Measurements from ENCODE around the gene GOLGA2.
A peak's percentile ranks its signal among the peaks of the same experiment; 100 is the strongest.

GOLGA2 gene

GRCh38 chr9:128275198-128276007, at the start of gene GOLGA2:
Gene GOLGA2 (minus strand): TSS chr9:128276007. CDS start chr9:128275976, 31 bp downstream.
- peak within 1 kb of the TSS; percentile 87 for H3K4me3 ChIP-seq (ENCODE audit: low read depth, low read length)
- no peak for DNase-seq (ENCODE audit: low read depth)
- no peak for TF ChIP-seq CTCF (IDR thresholded peaks at IDR 0.05; ENCODE audit: control insufficient read depth, extremely low read depth, insufficient read depth)

GRCh38 chr9:128324401-128324800, 48.6 kb upstream of the GOLGA2 start:
- TF ChIP-seq CTCF (IDR thresholded peaks at IDR 0.05; ENCODE audit: control insufficient read depth, extremely low read depth, insufficient read depth): no peak
- H3K4me3 ChIP-seq (ENCODE audit: low read depth, low read length): peak overlapping the region; percentile 95
- DNase-seq (ENCODE audit: low read depth): no peak

- no peak for DNase-seq (ENCODE audit: low read depth)
- no peak for TF ChIP-seq CTCF (IDR thresholded peaks at IDR 0.05; ENCODE audit: control insufficient read depth, extremely low read depth, insufficient read depth)
- H3K4me3 ChIP-seq (ENCODE audit: low read depth, low read length): peak overlapping the region; percentile 95
These were observed 48.0 kb upstream of the GOLGA2 start for GRCh38 chr9:128323791-128324190.

DNA sequence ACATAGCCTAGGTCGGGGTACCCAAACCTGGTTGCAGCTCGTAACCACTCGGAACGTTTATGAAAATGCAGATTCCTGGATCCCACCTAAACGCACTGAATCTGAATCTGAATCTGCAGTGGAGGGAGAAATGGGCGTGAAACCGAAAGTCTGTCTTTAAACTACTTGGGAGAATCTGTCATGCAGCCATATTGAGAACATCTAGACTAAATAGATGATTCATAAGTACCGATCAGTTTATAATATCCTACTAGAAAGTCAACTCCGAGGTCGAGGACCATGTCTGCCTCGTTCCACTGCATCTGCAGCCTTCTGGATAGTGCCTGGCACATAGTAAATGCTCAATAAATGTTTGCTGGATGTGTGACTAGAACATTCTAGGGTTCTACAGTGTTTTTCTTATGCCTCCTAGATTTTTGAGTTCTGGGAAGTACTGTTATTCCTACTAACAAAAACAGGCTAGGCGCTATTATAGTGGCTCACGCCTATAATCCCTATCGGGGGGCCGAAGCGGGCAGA, 47.5 kb upstream of the GOLGA2 start:
- H3K4me3 ChIP-seq (ENCODE audit: low read depth, low read length): peak overlapping the region; percentile 95
- DNase-seq (ENCODE audit: low read depth): no peak
- TF ChIP-seq CTCF (IDR thresholded peaks at IDR 0.05; ENCODE audit: control insufficient read depth, extremely low read depth, insufficient read depth): no peak

GRCh38 chr9:128322404-128323211, 46.8 kb upstream of the GOLGA2 start, which contains the start of the genes COQ4 and TRUB2:
Gene COQ4 (plus strand): TSS chr9:128322839. CDS start chr9:128322859, 20 bp downstream.
Gene TRUB2 (minus strand): TSS chr9:128322447. CDS start chr9:128322408, 39 bp downstream.
- H3K4me3 ChIP-seq (ENCODE audit: low read depth, low read length): peak within 1 kb of the TSS; percentile 95
- peak; percentile 85 for DNase-seq (ENCODE audit: low read depth)
- TF ChIP-seq CTCF (IDR thresholded peaks at IDR 0.05; ENCODE audit: control insufficient read depth, extremely low read depth, insufficient read depth): no peak

GRCh38 chr9:128321879-128322403, 46.1 kb upstream of the GOLGA2 start:
- peak overlapping the region; percentile 95 for H3K4me3 ChIP-seq (ENCODE audit: low read depth, low read length)
- peak; percentile 34 for DNase-seq (ENCODE audit: low read depth)
- TF ChIP-seq CTCF (IDR thresholded peaks at IDR 0.05; ENCODE audit: control insufficient read depth, extremely low read depth, insufficient read depth): no peak

Measured in LNCaP clone FGC (cell line).